HCT116 (cell line): ENCODE measurements around the gene TMEM52. TPM values are rescaled to one million over a fixed set of nuclear protein-coding genes. Genes with fewer than 3 reads are reported as not detected.

ENCODE experiments used
- ATAC-seq: fragments of 200-7000 bp; cut with Tn5 transposase; 2 replicates; pipeline ENCODE4 v1.9.1; 2020; ENCODE audit warnings: mild to moderate bottlenecking, moderate library complexity
- BruUV-seq: library from RNA; stranded (reverse); fragments of 400-500 nt; replicated peaks from 2 replicates; lab custom pipeline; 2021; lab: Mats Ljungman, UMichigan
- CTCF ChIA-PET: fragments of 300-600 bp; sonication (Branson Sonifier 250); formaldehyde crosslinking; loops from one replicate; lab custom pipeline; 2021; ENCODE audit warnings: antibody characterized with exemption; lab: Charles Lee
- POLR2A ChIA-PET: fragments of 300-600, 350-600 bp; sonication (Branson Sonifier 250); formaldehyde crosslinking; loops from one replicate; lab custom pipeline; 2021; ENCODE audit warnings: antibody characterized with exemption; lab: Charles Lee
- RAD21 ChIA-PET, 2 experiments: fragments of 300-600 bp; sonication (Branson Sonifier 250); formaldehyde crosslinking; loops; one replicate each; lab custom pipeline; 2023; ENCODE audit warnings: low total read pairs in 2 of 2; ENCODE audit not compliant: uncharacterized antibody in 2 of 2, unreplicated experiment in 2 of 2, low non-redundant PET in 1 of 2; lab: Charles Lee
- DNase-seq: peaks from one replicate; pipeline ENCODE4 v3.0.0-alpha.2; 2010; ENCODE audit warnings: low read depth, low spot score
- H2AFZ ChIP-seq: fragments of 200-600 bp; shearing (Covaris generic), sonication (generic); 2 replicates; pipeline ENCODE4 v1.6.1; 2017; ENCODE audit warnings: low read depth, mixed run types, mixed read lengths, antibody characterized with exemption, low read length; ENCODE audit not compliant: poor library complexity, severe bottlenecking
- H3K27ac ChIP-seq: 2 replicates; pipeline ENCODE4 v1.5.1; 2012; ENCODE audit warnings: low read depth, low read length
- H3K27me3 ChIP-seq: fragments of 200-600 bp; sonication (generic); 2 replicates; pipeline ENCODE4 v1.6.1; 2016; ENCODE audit warnings: mixed run types, low read length, mixed read lengths; ENCODE audit not compliant: insufficient read depth
- H3K36me3 ChIP-seq, 2 experiments: fragments of 200-500 bp in 1 of 2; fragments of 200-600 bp in 1 of 2; sonication (Bioruptor generic) in 1 of 2; sonication (generic) in 1 of 2; 2 replicates each; pipeline versions ENCODE4 v1.5.1 to v1.6.1; 2014 to 2016; ENCODE audit warnings: low read length in 2 of 2, inconsistent platforms in 1 of 2, mixed read lengths in 1 of 2, mixed run types in 1 of 2; ENCODE audit not compliant: insufficient read depth in 2 of 2, control insufficient read depth in 1 of 2
- H3K4me1 ChIP-seq, 2 experiments: fragments of 200-600 bp in 1 of 2; sonication (generic) in 1 of 2; 2 replicates each; pipeline versions ENCODE4 v1.5.1 to v1.6.1; 2012 to 2017; ENCODE audit warnings: low read length in 2 of 2, inconsistent platforms in 1 of 2, mild to moderate bottlenecking in 1 of 2, mixed read lengths in 1 of 2, mixed run types in 1 of 2, moderate library complexity in 1 of 2; ENCODE audit not compliant: insufficient read depth in 2 of 2, control insufficient read depth in 1 of 2
- H3K4me2 ChIP-seq: fragments of 200-600 bp; sonication (generic); 2 replicates; pipeline ENCODE4 v1.6.1; 2017; ENCODE audit warnings: mixed run types, low read length, mixed read lengths
- H3K4me3 ChIP-seq, 2 experiments: fragments of 200-600 bp in 1 of 2; sonication (generic) in 1 of 2; replicated peaks in 1 of 2; 2 replicates each; pipeline ENCODE4 v1.5.1; 2011 to 2016; ENCODE audit warnings: low read length in 2 of 2, control low read depth in 1 of 2, low read depth in 1 of 2, mild to moderate bottlenecking in 1 of 2, mixed read lengths in 1 of 2, mixed run types in 1 of 2
- H3K79me2 ChIP-seq: fragments of 200-600 bp; sonication (generic); 2 replicates; pipeline ENCODE4 v1.6.1; 2017; ENCODE audit warnings: mild to moderate bottlenecking, mixed run types, low read length, moderate library complexity, mixed read lengths; ENCODE audit not compliant: insufficient read depth
- H3K9ac ChIP-seq: fragments of 200-600 bp; sonication (generic); 2 replicates; pipeline ENCODE4 v1.6.1; 2016; ENCODE audit warnings: low read length, mixed read lengths
- H3K9me2 ChIP-seq: fragments of 200-600 bp; sonication (generic), shearing (Covaris generic); 2 replicates; pipeline ENCODE4 v1.6.1; 2017; ENCODE audit warnings: mixed run types, mild to moderate bottlenecking, moderate library complexity; ENCODE audit not compliant: insufficient read depth
- H3K9me3 ChIP-seq, 2 experiments: fragments of 200-500 bp in 1 of 2; fragments of 200-600 bp in 1 of 2; sonication (Bioruptor generic) in 1 of 2; sonication (generic) in 1 of 2; 2 replicates each; pipeline ENCODE4 v1.6.1; 2014 to 2017; ENCODE audit warnings: low read length in 2 of 2, mixed read lengths in 2 of 2, inconsistent platforms in 1 of 2, low read depth in 1 of 2, mild to moderate bottlenecking in 1 of 2, mixed run types in 1 of 2, moderate library complexity in 1 of 2; ENCODE audit not compliant: control insufficient read depth in 1 of 2, insufficient read depth in 1 of 2
- H4K20me1 ChIP-seq: fragments of 200-600 bp; sonication (generic), shearing (Covaris generic); 2 replicates; pipeline ENCODE4 v1.6.1; 2017; ENCODE audit warnings: mixed run types, mild to moderate bottlenecking, moderate library complexity; ENCODE audit not compliant: insufficient read depth
- ATF3 ChIP-seq: IDR thresholded peaks from 2 replicates; pipeline ENCODE4 v1.6.1; 2012
- CEBPB ChIP-seq: IDR thresholded peaks from 2 replicates; pipeline ENCODE4 v1.6.1; 2012; ENCODE audit warnings: low read depth
- EGR1 ChIP-seq: IDR thresholded peaks from 2 replicates; pipeline ENCODE4 v1.6.1; 2012; ENCODE audit warnings: low read depth
- ELF1 ChIP-seq: IDR thresholded peaks from 2 replicates; pipeline ENCODE4 v1.6.1; 2012; ENCODE audit warnings: low read depth, borderline replicate concordance
- EZH2 ChIP-seq: fragments of 200-600 bp; sonication (generic); IDR thresholded peaks from 2 replicates; pipeline ENCODE4 v1.6.1; 2017; ENCODE audit warnings: antibody characterized with exemption, mixed run types
- FOSL1 ChIP-seq: IDR thresholded peaks from 2 replicates; pipeline ENCODE4 v1.6.1; 2012; ENCODE audit warnings: low read depth
- JUND ChIP-seq: IDR thresholded peaks from 2 replicates; pipeline ENCODE4 v1.6.1; 2012
- POLR2A ChIP-seq: IDR thresholded peaks from 2 replicates; pipeline ENCODE4 v1.7.0; 2011; ENCODE audit warnings: borderline replicate concordance; ENCODE audit not compliant: insufficient read depth, insufficient read length; ENCODE audit errors: extremely low read depth
- POLR2AphosphoS5 ChIP-seq: IDR thresholded peaks from 2 replicates; pipeline ENCODE4 v1.6.1; 2011; ENCODE audit warnings: mild to moderate bottlenecking, low read depth, low read length, moderate library complexity
- RAD21 ChIP-seq: IDR thresholded peaks from 2 replicates; pipeline ENCODE4 v1.6.1; 2012; ENCODE audit warnings: low read depth, mild to moderate bottlenecking
- REST ChIP-seq: IDR thresholded peaks from 2 replicates; pipeline ENCODE4 v1.6.1; 2012; ENCODE audit warnings: low read depth
- SIN3A ChIP-seq: IDR thresholded peaks from 2 replicates; pipeline ENCODE4 v1.6.1; 2012; ENCODE audit warnings: low read depth
- YY1 ChIP-seq: IDR thresholded peaks from 2 replicates; pipeline ENCODE4 v1.6.1; 2011; ENCODE audit warnings: low read length, low read depth, moderate library complexity, mild to moderate bottlenecking; ENCODE audit not compliant: insufficient replicate concordance; ENCODE audit errors: extremely low read depth
- ZFX ChIP-seq: fragments of 450-650 bp; IDR thresholded peaks from 2 replicates; pipeline ENCODE4 v1.6.1; 2017
- ZNF274 ChIP-seq: fragments of 200-500 bp; sonication (Bioruptor generic); IDR thresholded peaks from 2 replicates; pipeline ENCODE4 v1.6.1; 2014; ENCODE audit warnings: mild to moderate bottlenecking, low read depth, low read length, inconsistent platforms
- intact Hi-C: fragments of 100-400 bp; cut with micrococcal nuclease; formaldehyde crosslinking; loops from 2 replicates; pipeline ENCODE4 v1.10.0; 2022
- total RNA-seq: library from RNA; stranded (reverse); gene quantifications from one replicate; pipeline ENCODE4 v1.2.1, GENCODE V29; 2021; ENCODE audit not compliant: unreplicated experiment
- TF ChIP-seq, protein P1 (sequence below): IDR thresholded peaks from 2 replicates; pipeline ENCODE4 v1.6.1; 2012
- TF ChIP-seq, protein P2 (sequence below), 3 experiments: fragments of 200-600 bp in 1 of 3; sonication (generic) in 1 of 3; IDR thresholded peaks in 2 of 3; conservative IDR thresholded peaks in 1 of 3; 2 replicates each; pipeline ENCODE4 v1.5.1; 2012 to 2017; ENCODE audit warnings: low read depth in 2 of 3, low read length in 2 of 3, antibody characterized with exemption in 1 of 3, borderline replicate concordance in 1 of 3, control low read depth in 1 of 3, mild to moderate bottlenecking in 1 of 3, mixed read lengths in 1 of 3, mixed run types in 1 of 3, moderate library complexity in 1 of 3; ENCODE audit not compliant: insufficient read depth in 1 of 3

Gene TMEM52
- total RNA-seq, 1 experiment from 2014 or later: 27.5 TPM

GRCh38 chr1:1926886-1927660, 8.0 kb upstream of the TMEM52 start:
- Histone ChIP-seq H2AFZ (no peak overlapping the region), H3K9me2 (no peaks in the 10 kb centered on the region), H3K36me3 (no peaks in the 10 kb centered on the region), H3K4me1 (no peaks in the 10 kb centered on the region), H3K4me3 (no peak overlapping the region), H3K9ac (no peak overlapping the region), H4K20me1 (no peaks in the 10 kb centered on the region), H3K27me3 (no peaks in the 10 kb centered on the region), H3K4me2 (no peak overlapping the region), H3K9me3 (no peaks in the 10 kb centered on the region), H3K79me2 (no peaks in the 10 kb centered on the region), H3K27ac (no peak overlapping the region)
- intact Hi-C loops: no loop called here
- TF ChIP-seq EZH2 (no peak), REST (no peak), EGR1 (no peak), SIN3A (no peak), CEBPB (no peak), ZNF274 (no peak), FOSL1 (no peak), ZFX (no peak), JUND (no peak), ELF1 (no peak), ATF3 (no peak), RAD21 (no peak), YY1 (no peak), POLR2AphosphoS5 (no peak), POLR2A (no peak)
- TF ChIP-seq, protein P1, sequence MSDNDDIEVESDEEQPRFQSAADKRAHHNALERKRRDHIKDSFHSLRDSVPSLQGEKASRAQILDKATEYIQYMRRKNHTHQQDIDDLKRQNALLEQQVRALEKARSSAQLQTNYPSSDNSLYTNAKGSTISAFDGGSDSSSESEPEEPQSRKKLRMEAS: no peak
- TF ChIP-seq, protein P2, sequence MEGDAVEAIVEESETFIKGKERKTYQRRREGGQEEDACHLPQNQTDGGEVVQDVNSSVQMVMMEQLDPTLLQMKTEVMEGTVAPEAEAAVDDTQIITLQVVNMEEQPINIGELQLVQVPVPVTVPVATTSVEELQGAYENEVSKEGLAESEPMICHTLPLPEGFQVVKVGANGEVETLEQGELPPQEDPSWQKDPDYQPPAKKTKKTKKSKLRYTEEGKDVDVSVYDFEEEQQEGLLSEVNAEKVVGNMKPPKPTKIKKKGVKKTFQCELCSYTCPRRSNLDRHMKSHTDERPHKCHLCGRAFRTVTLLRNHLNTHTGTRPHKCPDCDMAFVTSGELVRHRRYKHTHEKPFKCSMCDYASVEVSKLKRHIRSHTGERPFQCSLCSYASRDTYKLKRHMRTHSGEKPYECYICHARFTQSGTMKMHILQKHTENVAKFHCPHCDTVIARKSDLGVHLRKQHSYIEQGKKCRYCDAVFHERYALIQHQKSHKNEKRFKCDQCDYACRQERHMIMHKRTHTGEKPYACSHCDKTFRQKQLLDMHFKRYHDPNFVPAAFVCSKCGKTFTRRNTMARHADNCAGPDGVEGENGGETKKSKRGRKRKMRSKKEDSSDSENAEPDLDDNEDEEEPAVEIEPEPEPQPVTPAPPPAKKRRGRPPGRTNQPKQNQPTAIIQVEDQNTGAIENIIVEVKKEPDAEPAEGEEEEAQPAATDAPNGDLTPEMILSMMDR (IDR thresholded peaks at IDR 0.05 in 2 of 3, conservative IDR thresholded peaks at IDR 0.05 in 1 of 3; ENCODE audit: borderline replicate concordance in 1 of 3, insufficient read depth in 1 of 3, low read depth in 2 of 3, low read length in 2 of 3): no peak
- POLR2A ChIA-PET: no interaction called here
- no TSS peak for BruUV-seq
- CTCF ChIA-PET: no interaction called here
- DNase-seq: no peak
- RAD21 ChIA-PET: no interaction called here
- ATAC-seq: no peak
